ENCODE data around the gene PRKX.

DNA sequence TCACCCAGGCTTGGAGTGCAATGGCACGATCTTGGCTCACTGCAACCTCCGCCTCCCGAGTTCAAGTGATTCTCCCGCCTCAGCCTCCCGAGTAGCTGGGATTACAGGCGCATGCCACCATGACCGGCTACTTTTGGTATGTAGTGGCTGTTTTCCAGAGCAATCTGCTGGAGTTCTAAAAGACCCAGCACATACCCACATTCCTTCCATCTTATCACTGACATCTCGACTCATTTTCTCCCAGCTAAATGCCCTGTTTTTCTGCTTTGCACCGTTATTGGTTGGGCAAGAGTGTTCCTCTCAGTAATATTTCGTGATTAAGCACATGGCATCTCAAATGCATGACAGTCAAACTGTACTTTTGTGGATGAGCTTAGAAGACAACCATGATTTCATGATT lies 53.7 kb downstream of the PRKX start:
- no peak for TF ChIP-seq GATA3 (IDR thresholded peaks at IDR 0.05; ENCODE audit: low read depth, low read length)
- no peak for TF ChIP-seq GATA2 (IDR thresholded peaks at IDR 0.05; ENCODE audit: low read depth, low read length)
